Measurements from ENCODE around the gene RSAD2. TPM values are rescaled to one million over a fixed set of nuclear protein-coding genes. Genes with fewer than 3 reads are reported as not detected.
"Not testable (repeated sequence)": the region's sequence is repeated elsewhere in the genome, so short reads cannot be mapped to it uniquely, and the experiment has no call there.

Gene RSAD2
- total RNA-seq, 1 donor from 2014 or later = 0.32 TPM

DNA sequence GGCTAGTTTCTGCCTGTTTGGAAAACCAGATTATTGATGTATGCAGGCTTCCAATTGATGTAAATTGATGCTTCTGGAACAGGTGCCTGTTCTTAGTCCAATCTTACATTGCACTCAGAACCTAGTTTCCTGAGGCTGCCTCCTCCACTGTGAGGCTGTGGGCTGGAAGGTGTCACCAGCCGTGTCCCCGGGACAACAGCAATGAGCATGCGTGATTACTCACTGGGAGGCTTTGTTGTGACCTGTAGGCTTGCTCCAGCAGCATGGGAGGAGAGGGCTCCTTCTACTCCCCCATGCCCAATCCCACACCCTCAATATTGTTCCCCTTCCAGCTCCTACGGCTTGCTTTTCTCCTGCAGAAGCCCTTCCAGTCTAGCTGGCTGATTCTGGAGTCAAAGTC, 11.1 kb downstream of the RSAD2 start:
- H3K4me1 ChIP-seq = no peaks in the 10 kb centered on the region
- H3K27me3 ChIP-seq = no peaks in the 10 kb centered on the region
- intact Hi-C loops (cut with DNase I) = no loop called here
- no peak for TF ChIP-seq CTCF (IDR thresholded peaks at IDR 0.05)
- H3K27ac ChIP-seq = no peak overlapping the region
- no peak for DNase-seq (ENCODE audit: low spot score in 2 of 2)
- no peak overlapping the region for H3K4me3 ChIP-seq
- no peaks in the 10 kb centered on the region for H3K36me3 ChIP-seq
- no peaks in the 10 kb centered on the region for H3K9me3 ChIP-seq

- Histone ChIP-seq H3K36me3 (no peaks in the 10 kb centered on the region), H3K4me3 (no peak overlapping the region), H3K27ac (no peak overlapping the region), H3K4me1 (no peaks in the 10 kb centered on the region), H3K9me3 (no peaks in the 10 kb centered on the region), H3K27me3 (no peaks in the 10 kb centered on the region)
- no peak for TF ChIP-seq CTCF (IDR thresholded peaks at IDR 0.05)
- no peak for DNase-seq (ENCODE audit: low spot score in 2 of 2)
- intact Hi-C loops (cut with DNase I) = no loop called here
These were observed 16.4 kb downstream of the RSAD2 start for GRCh38 chr2:6893876-6894482.

DNA sequence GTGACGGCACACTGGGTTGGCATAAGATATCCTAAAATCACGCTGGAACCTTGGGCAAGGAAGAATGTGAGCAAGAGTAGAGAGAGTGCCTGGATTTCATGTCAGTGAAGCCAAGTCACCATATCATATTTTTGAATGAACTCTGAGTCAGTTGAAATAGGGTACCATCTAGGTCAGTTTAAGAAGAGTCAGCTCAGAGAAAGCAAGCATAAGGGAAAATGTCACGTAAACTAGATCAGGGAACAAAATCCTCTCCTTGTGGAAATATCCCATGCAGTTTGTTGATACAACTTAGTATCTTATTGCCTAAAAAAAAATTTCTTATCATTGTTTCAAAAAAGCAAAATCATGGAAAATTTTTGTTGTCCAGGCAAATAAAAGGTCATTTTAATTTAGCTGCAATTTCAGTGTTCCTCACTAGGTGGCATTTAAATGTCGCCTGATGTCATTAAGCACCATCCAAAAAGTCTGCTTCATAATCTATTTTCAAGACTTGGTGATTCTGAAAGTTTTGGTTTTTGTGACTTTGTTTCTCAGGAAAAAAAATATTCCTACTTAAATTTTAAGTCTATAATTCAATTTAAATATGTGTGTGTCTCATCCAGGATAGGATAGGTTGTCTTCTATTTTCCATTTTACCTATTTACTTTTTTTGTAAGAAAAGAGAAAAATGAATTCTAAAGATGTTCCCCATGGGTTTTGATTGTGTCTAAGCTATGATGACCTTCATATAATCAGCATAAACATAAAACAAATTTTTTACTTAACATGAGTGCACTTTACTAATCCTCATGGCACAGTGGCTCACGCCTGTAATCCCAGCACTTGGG, 19.6 kb downstream of the RSAD2 start:
- Histone ChIP-seq H3K27ac (peak overlapping the region in 1 of 2 donors; percentile 21), H3K4me3 (no peak overlapping the region), H3K36me3 (no peaks in the 10 kb centered on the region), H3K27me3 (no peaks in the 10 kb centered on the region), H3K9me3 (no peaks in the 10 kb centered on the region), H3K4me1 (no peaks in the 10 kb centered on the region)
- DNase-seq (ENCODE audit: low spot score in 2 of 2) = no peak
- peak; percentile 50 to 63 (median 60) for TF ChIP-seq CTCF (IDR thresholded peaks at IDR 0.05)
- intact Hi-C loops (cut with DNase I) = loop anchor here (5.0 kb wide), 1 partner anchor 145 kb away; no protein-coding TSS in a partner anchor

DNA sequence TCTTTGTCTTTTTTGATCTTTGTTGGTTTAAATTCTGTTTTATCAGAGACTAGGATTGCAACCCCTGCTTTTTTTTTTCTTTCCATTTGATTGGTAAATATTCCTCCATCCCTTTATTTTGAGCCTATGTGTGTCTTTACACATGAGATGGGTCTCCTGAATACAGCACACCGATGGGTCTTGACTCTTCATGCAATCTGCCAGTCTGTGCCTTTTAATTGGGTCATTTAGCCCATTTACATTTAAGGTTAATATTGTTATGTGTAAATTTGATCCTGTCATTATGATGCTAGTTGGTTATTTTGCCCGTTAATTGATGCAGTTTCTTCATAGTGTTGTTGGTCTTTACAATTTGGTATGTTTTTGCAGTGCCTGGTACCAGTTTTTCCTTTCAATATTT, 25.0 kb downstream of the RSAD2 start:
- H3K27ac ChIP-seq; H3K9me3 ChIP-seq; DNase-seq (ENCODE audit: low spot score in 2 of 2); H3K4me3 ChIP-seq; H3K4me1 ChIP-seq; H3K27me3 ChIP-seq; intact Hi-C loops (cut with DNase I); H3K36me3 ChIP-seq: not testable (repeated sequence)

DNA sequence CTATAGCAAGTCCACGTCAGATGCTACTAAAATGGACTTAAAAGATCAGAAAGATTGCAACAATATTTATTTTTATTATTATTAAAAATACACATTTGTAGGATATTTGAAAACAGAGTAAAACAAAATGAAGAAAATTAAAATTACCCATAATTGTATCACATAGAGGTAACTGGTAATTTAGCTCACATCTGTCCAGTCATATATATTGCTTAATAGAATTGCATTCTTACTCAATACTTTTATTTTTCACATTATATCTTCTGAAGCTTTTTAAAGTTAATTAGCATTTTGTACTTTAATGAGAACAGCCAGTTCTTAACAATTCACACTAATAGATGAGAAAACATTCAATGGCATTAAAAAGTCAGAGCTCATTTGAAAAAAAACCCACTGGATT, 28.1 kb downstream of the RSAD2 start:
- Histone ChIP-seq H3K4me1 (no peaks in the 10 kb centered on the region), H3K27ac (no peak overlapping the region), H3K4me3 (no peak overlapping the region), H3K36me3 (no peaks in the 10 kb centered on the region), H3K9me3 (peaks cover 0 to 7% of the 10 kb centered on the region in 2 donors), H3K27me3 (no peaks in the 10 kb centered on the region)
- no peak for DNase-seq (ENCODE audit: low spot score in 2 of 2)
- TF ChIP-seq CTCF (IDR thresholded peaks at IDR 0.05) = no peak
- intact Hi-C loops (cut with DNase I) = no loop called here

DNA sequence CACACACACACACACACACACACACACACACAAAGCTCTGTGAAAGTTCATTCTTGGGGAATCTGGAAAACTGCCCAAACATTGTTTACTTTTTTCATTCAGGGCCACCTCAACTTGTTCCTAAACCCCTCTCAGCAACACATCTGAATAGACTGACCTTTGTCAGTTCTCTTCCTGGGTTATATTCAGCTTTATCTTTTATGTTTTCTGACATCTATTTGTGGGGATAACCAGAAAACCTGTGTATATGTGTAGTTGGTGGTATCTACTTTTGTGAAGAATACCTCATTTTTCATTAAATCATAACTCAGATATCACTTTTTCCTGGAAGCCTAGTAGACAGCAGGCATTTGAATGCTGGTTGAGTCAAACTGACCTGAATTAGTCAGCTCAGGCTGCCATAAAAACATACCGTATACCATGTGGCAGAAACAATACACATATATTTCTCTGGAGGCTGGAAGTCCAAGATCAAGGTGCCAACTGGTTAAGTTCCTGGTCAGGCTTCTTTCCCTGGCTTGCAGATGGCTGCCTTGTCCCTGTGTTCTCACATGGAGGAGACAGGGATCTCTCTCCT, 28.7 kb downstream of the RSAD2 start:
- Histone ChIP-seq H3K27me3 (no peaks in the 10 kb centered on the region), H3K36me3 (no peaks in the 10 kb centered on the region), H3K9me3 (peaks cover 0 to 7% of the 10 kb centered on the region in 2 donors), H3K4me1 (no peaks in the 10 kb centered on the region), H3K27ac (no peak overlapping the region), H3K4me3 (no peak overlapping the region)
- intact Hi-C loops (cut with DNase I) = no loop called here
- TF ChIP-seq CTCF (IDR thresholded peaks at IDR 0.05) = no peak
- no peak for DNase-seq (ENCODE audit: low spot score in 2 of 2)

Data from ascending aorta (tissue), 2 donors.